Osteocyte (in vitro differentiated cells): ENCODE measurements around the gene RPL13. TPM values are rescaled to one million over a fixed set of nuclear protein-coding genes. Genes with fewer than 3 reads are reported as not detected.
A peak's percentile ranks its signal among the peaks of the same experiment; 100 is the strongest.

Experiments used
- DNase-seq: peaks from one replicate; pipeline ENCODE4 v3.0.0; 2021; ENCODE audit warnings: mixed read lengths; ENCODE audit not compliant: unreplicated experiment; ENCODE audit errors: extremely low spot score
- H3K27ac Mint-ChIP-seq: one replicate; pipeline ENCODE4 v1.8.0; 2021; ENCODE audit warnings: mild to moderate bottlenecking, mixed read lengths; ENCODE audit not compliant: unreplicated experiment
- H3K27me3 Mint-ChIP-seq: one replicate; pipeline ENCODE4 v1.8.0; 2021; ENCODE audit warnings: mixed read lengths; ENCODE audit not compliant: unreplicated experiment
- H3K36me3 Mint-ChIP-seq: one replicate; pipeline ENCODE4 v1.8.0; 2021; ENCODE audit warnings: mixed read lengths; ENCODE audit not compliant: unreplicated experiment
- H3K4me1 Mint-ChIP-seq: one replicate; pipeline ENCODE4 v1.8.0; 2021; ENCODE audit warnings: mixed read lengths; ENCODE audit not compliant: unreplicated experiment
- H3K4me3 Mint-ChIP-seq: one replicate; pipeline ENCODE4 v1.8.0; 2021; ENCODE audit warnings: mild to moderate bottlenecking, moderate library complexity, mixed read lengths; ENCODE audit not compliant: unreplicated experiment
- H3K9me3 Mint-ChIP-seq: one replicate; pipeline ENCODE4 v1.8.0; 2021; ENCODE audit warnings: mixed read lengths; ENCODE audit not compliant: unreplicated experiment
- CTCF ChIP-seq: fragments of 200-600 bp; sonication (generic); IDR thresholded peaks from 2 replicates; pipeline ENCODE4 v1.5.0; 2021; ENCODE audit warnings: antibody characterized with exemption, mild to moderate bottlenecking, moderate library complexity
- total RNA-seq: library from RNA; stranded (reverse); gene quantifications from 2 replicates; pipeline ENCODE4 v1.2.1, GENCODE V29; 2021

Gene RPL13
- total RNA-seq, 1 donor from 2014 or later = 1,785 TPM

GRCh38 chr16:89572485-89573205 lies 12.2 kb downstream of the RPL13 start:
- H3K27ac Mint-ChIP-seq = no peak overlapping the region

GRCh38 chr16:89573826-89574680 lies 13.6 kb downstream of the RPL13 start:
- H3K36me3 Mint-ChIP-seq = no peaks in the 10 kb centered on the region
- H3K4me1 Mint-ChIP-seq = peaks cover 16% of the 10 kb centered on the region
- H3K4me3 Mint-ChIP-seq = peak overlapping the region; percentile 35
- no peaks in the 10 kb centered on the region for H3K9me3 Mint-ChIP-seq
- no peak for DNase-seq
- H3K27ac Mint-ChIP-seq = peak overlapping the region; percentile 48
- H3K27me3 Mint-ChIP-seq = no peaks in the 10 kb centered on the region
- TF ChIP-seq CTCF = no peak

More at GRCh38 chr16:89572485-89573205, 12.2 kb downstream of the RPL13 start:
- no peak for DNase-seq
- peaks cover 16% of the 10 kb centered on the region for H3K4me1 Mint-ChIP-seq
- H3K36me3 Mint-ChIP-seq = peaks cover under 1% of the 10 kb centered on the region
- no peaks in the 10 kb centered on the region for H3K9me3 Mint-ChIP-seq
- H3K27me3 Mint-ChIP-seq = no peaks in the 10 kb centered on the region
- TF ChIP-seq CTCF = no peak
- H3K4me3 Mint-ChIP-seq = no peak overlapping the region

- H3K9me3 Mint-ChIP-seq = no peaks in the 10 kb centered on the region
- peaks cover 16% of the 10 kb centered on the region for H3K4me1 Mint-ChIP-seq
- H3K27me3 Mint-ChIP-seq = no peaks in the 10 kb centered on the region
- DNase-seq = peak; percentile 93
- TF ChIP-seq CTCF = peak; percentile 88
- H3K4me3 Mint-ChIP-seq = peak overlapping the region; percentile 63
- no peaks in the 10 kb centered on the region for H3K36me3 Mint-ChIP-seq
- H3K27ac Mint-ChIP-seq = peak overlapping the region; percentile 57
These were observed 14.3 kb downstream of the RPL13 start for GRCh38 chr16:89574681-89575246.

- no peaks in the 10 kb centered on the region for H3K9me3 Mint-ChIP-seq
- TF ChIP-seq CTCF = no peak
- H3K4me1 Mint-ChIP-seq = peaks cover 16% of the 10 kb centered on the region
- no peak for DNase-seq
- H3K27ac Mint-ChIP-seq = peak within 1 kb of the TSS; percentile 57
- H3K4me3 Mint-ChIP-seq = peak within 1 kb of the TSS; percentile 63
- no peaks in the 10 kb centered on the region for H3K27me3 Mint-ChIP-seq
- H3K36me3 Mint-ChIP-seq = no peaks in the 10 kb centered on the region
These were observed 15.0 kb downstream of the RPL13 start, which contains the start of gene CPNE7 for GRCh38 chr16:89575247-89576152. Gene CPNE7, plus strand, starts transcription at chr16:89575758. Its CDS starts 140 bp downstream, at chr16:89575898.
